ENCODE data around the gene KIAA0408.
"Not testable (repeated sequence)": the region's sequence is repeated elsewhere in the genome, so short reads cannot be mapped to it uniquely, and the experiment has no call there.

KIAA0408 gene

DNA sequence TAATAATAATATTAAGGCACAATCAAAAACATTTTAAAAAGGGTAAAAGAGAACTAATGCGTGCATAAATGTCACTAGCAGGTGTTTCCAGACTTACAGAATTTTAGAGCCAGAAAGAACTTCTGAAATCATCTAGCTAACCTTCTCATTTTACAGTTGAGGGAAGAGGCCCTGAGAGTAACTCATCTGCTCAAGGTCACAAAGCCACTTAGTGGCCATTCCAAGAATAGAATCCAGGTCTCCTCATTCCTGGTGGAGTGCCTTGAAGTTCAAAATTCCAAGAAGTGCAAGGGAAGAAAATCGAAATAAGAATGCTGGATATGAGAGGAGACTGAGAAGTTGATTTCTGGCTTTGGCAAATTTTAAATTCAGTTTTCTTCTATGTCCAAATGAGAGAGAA, 3.2 kb upstream of the KIAA0408 start:
- DNase-seq: no peak

DNA sequence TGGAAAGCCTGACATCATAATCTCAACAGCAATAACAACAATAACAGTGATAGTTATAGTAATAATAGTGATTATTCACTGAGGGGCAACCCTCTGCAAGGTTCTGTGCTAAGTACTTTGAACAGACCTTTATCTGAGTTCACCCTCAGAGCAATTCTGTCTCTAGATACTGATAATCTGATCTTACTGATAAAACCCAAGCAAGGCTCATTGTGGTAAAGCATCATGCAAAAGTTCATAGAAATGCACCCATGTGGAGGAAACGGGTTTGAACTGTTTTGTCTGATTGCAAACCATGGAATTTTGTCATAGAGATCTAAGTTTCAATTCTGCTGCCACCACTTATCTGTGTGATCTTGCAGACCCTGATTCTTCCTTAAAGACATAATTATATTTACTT, 1.3 kb upstream of the KIAA0408 start:
- no peak for DNase-seq

DNA sequence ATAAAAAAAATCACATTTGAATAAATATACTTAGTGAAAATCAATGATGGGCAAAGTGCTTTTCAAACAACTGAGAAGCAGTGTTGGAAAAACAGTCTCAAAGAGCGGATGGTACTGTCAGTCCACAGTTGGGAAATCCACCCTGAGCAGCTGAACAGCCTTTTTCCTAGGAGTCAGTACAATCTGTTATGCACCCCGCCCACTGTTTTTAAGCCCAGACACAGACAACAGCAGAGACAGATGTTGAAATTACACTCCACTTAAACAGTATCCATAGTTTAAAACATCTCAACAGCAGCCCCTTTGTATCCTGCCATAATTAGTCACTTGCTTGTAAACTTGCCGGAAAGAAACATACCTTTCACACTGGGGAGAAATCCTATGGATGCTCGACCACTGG, 372 bp downstream of the KIAA0408 start:
- no peak for DNase-seq

DNA sequence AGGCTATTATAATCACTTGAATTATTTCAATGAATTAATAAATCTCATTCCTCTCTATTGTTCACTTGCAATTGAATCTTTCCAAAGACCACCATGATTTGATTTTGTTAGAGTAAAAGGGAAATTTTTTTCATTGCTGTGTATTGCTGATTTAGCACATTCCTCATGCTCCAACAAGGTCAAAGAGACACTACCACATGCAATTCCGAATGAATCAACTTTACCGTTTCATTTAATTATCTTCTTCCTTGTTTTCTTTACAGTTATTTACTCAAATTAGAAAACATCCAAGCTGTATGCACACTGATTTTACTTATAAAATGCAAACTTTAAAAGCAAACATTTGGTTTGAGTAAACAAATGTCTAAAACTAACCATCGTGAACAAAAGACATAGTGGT, 967 bp downstream of the KIAA0408 start:
- DNase-seq: no peak

DNA sequence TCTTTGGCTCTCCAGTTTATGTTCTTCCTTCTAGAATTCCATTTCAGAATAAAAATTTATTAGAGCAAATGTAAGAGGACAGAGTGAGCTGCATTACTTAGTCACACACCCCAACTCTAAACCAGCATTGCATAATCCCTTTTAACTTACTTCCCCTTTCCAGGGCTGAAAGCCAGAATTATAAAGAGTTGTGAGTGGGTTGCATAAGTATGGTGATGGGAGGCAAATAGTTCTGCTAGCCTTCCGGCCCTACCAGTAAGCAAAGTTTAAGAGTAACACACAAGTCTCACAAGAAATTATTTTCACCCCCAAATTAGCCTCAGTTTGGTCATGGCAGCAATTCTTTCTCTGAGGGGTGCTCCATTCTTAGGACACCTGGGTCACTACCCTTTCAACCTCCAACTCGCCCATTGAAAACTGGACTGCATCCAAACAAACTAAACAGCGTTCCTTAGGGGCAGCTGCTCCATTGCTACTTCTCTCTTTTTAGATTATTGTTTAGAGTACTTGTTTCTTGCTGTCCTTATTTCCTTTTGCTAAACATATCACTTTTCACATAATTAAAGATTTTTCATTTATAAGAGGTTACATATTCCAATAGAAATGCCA, 1.6 kb downstream of the KIAA0408 start:
- peak; percentile 9 to 14 for DNase-seq

DNA sequence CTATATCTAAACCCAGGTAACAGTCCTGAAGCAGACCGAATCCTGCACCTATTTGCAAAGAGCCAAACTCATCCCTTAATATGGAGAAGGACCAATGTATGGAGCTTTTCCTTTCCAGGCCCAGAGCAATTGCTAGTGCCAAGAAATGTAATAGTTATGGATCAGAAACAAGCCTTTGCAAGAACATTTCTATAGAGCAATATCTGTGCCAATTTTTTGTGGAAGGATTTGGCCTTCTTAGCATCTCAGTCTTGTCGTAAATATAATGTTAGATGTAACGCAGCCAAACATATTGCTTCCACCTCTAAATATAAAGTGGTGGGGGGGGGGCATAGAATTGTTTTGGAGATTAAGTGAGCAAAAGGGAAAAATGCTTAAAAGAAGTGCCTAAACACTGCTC, 2.7 kb downstream of the KIAA0408 start:
- no peak for DNase-seq

DNA sequence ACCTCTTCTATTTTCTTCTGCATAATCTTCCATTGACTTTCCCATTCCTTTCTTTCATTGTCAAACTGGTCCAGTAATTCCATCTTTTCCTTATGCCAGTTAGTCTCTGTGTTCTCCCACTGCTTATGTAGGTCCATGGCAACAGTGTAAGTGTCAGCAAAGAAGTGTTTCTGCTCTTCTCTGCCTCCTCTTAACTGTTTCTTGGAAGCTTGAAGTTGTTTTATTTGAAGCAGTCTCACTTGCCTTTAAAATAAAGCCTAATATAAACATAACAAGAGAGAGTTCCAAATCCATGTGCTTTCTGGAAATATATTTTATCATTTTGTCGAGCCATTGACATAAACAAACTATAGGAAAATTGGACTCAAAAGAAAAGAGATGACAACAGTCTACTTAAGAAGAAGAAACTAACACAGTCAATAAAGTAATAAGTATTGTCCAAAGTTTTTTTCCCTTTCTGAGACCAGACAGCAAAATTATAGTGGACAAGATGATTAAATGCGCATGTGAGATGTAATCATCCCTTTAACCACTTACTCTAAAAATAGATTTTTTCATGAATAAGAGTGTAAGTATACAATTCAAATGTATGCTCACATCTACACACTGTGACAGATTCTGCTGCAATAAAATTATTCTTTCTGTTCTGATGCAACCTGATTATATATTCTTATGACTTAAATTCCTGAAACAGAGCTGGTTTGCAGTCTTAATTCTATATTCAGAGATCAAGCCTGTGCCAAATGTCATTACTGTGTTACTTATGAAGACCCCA, 5.2 kb downstream of the KIAA0408 start:
- DNase-seq: no peak

DNA sequence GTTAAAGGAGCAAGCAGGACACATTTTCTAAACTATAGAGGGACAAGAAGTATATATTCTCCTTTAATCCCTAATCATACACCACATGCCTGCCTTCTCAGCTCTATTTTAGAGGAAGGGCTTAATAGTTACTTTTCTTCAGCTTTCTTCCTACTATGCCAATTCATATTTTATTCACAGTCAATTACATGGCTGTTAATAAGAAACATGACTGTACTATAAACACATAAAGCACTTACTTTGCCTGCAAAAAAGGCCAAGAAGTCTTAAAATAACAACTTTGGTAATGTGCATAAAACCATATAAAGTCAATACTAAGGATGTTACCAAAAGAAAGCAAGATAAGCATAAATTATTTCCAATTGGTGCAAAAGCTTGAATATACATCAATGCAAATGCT, 6.4 kb downstream of the KIAA0408 start:
- no peak for DNase-seq

DNA sequence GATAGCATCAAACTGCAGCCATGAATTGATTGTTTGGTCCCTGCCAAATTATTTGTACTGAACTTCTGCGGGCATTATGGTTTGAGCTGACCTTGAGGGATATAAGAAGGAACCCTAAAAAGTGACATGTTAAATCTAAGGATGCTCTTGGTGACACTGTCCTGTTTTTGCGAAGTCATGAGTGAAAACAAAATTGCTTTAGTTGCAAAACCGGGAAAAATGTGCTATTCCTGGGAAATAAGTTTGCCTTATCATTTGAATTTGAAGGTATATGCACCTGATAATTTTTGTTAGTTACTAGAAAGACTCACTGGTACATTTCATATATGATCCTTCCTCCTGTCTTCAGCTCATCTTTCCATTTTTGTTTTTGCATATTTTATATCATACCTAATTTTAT, 7.8 kb downstream of the KIAA0408 start:
- DNase-seq: no peak

DNA sequence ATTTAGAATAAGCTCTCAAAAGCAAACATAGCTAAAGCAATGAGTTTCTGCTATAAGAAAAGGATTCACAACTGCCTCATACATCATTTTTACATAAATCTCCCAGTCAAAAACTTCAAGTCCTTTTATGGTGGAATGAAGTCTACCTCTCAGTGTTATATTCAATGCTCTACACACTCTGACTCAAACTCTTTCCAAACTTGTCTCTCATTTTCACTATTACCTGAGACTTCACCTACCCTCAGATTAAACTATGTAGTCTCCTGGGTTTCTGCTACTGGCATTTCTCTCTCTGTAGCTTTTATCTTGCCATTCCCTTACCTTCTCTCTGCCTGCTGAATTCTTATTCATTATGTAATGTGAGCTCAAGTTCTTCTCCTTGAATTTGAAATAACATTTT, 11.4 kb downstream of the KIAA0408 start:
- no peak for DNase-seq

DNA sequence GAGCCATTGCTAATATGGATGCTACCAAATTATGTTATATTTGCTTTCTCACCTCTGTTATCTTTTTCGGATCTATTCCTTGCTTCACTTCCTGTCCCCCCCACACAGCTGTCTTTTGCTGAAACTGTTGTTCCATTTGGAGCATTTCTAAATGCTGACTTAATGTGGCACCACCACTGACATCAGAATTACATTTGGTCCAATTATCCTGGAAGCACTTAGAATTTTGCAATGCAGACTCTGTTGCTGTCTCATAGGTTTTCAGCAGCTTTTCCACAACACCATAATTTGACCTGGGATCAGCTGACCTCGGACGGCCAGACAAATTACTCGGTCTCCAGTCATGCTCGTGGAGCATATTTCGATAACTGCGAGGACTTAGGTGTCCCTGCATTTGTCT, 12.8 kb downstream of the KIAA0408 start:
- no peak for DNase-seq

DNA sequence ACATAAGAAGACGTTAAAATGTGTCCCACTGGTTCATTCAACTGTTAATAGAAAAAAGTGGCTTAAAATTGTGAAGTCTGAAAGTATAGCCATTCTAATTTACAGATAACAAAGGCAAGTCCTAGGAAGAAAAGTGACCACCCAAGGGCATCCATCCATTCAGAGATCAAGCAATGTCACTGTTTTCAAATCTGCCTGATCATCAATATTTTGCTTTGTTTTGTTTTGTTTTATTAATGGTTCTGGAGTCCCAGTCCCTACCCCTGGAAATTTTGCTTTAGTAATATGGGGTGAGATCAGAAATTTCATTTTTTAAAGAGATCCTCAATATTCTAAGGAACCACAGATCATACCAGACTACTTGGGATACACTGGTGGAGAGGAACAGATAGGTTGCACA, 17.3 kb downstream of the KIAA0408 start:
- DNase-seq: no peak

DNA sequence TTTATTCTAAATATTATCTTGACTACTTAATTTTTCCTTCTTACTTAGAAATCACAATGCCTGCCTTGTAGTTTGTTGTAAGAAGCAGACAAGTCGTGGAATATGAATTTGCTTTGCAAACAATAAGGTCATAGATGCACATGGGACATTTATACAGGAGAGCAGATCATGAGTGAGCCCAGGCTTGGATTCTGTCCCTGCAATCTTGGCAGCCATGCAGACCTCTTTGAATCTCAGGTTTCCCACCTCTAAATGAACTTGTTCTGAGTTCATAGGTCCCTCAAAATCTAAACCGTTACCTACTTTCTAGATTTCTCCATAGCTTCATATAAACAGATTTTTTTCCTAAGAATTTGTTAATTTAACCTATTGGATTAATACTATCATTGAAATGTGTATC, 19.5 kb downstream of the KIAA0408 start:
- no peak for DNase-seq

DNA sequence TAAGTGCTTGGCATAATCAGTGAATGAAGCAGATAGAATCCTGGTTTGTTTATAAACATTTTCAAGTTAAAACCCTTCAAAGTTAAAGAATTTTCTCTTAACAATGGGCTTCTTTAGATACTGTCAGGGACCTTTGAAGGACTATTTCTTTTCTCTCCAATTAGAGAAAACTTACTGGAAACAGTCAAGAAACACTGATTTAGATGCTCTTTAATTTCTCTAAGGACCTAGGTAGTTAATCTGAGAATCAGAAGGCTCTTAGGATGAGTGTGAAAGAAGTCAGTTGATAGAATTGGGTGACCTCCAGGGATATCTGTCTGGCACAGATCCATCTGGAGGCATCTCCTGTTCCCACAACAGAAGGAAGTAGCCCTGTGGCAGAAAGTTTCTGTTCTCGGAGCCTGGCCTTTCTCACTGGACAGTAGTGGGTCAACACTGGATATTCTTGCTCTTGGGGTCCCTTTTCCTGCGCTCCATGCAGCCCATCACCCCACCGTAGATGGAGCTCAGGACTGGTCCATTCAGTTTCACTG, 22.5 kb downstream of the KIAA0408 start:
- DNase-seq: no peak

DNA sequence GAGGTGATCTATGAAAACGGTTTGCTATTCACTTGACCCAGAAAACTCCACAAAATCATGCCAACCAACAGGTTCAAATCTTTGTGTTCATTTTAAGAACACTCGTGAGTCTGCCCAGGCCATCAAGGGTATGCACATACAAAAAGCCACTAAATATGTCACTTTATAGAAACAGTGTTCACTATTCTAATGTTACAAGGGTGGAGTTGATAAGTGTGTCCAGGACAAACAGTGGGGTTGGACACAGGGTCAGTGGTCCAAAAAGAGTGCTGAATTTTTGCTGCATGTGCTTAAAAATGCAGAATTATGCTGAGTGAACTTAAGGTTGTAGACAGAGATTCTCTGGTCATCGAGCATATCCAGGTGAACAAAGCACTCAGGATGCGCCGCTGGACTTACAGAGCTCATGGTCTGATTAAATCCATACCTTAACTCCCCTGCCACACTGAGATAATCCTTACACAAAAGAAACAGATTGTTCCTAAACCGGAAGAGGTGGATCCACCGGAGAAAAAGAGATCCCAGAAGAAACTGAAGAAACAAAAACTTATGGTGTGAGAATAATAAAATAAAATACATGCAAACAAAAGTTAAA, 23.5 kb downstream of the KIAA0408 start:
- no peak for DNase-seq

DNA sequence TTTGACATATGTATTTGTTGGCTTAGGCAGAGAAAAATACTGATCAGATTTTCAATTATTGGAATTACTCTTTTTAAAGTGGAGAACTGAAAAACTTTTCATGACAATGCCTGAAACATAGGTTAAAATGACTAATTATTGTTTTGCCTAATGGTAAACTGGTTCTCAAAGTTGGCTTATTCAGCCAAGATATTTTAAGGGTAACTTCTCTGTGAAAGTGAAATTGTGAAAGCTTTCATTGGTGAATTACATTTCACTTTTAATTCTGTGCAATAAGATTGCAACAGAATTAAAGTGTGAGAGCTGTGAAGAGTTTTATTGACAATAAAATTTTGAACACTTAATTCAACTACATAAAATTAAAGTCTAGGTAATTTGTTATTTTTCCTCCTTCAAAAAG, 24.5 kb downstream of the KIAA0408 start:
- no peak for DNase-seq

DNA sequence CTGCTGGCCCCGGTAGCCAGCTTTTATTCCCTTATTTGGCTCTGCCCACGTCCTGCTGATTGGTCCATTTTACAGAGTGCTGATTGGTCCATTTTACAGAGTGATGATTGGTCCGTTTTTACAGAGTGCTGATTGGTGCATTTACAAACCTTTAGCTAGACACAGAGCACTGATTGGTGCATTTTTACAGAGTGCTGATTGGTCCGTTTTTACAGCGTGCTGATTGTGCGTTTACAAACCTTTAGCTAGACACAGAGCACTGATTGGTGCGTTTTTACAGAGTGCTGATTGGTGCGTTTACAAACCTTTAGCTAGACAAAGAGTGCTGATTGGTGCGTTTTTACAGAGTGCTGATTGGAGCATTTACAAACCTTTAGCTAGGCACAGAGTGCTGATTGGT, 30.6 kb downstream of the KIAA0408 start:
- not testable (repeated sequence) for DNase-seq

DNA sequence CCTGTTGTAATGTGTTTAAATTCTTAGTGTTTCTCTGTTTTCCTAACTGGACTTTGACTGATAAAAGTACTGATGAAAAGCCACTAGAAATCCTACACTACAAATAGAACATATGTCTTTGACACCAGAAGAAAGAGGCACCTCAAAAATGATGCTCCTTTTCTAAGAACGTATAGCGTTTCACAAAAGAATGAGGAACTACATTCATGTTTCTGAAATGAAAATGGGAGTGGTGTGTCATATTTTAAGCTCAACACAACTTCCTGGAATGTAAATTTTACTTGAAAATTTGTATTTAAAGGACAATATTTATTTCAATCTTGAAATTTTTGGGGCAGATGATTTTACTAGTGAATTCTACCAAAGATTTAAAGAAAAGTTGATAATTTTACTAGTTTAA, 35.3 kb downstream of the KIAA0408 start:
- no peak for DNase-seq

DNA sequence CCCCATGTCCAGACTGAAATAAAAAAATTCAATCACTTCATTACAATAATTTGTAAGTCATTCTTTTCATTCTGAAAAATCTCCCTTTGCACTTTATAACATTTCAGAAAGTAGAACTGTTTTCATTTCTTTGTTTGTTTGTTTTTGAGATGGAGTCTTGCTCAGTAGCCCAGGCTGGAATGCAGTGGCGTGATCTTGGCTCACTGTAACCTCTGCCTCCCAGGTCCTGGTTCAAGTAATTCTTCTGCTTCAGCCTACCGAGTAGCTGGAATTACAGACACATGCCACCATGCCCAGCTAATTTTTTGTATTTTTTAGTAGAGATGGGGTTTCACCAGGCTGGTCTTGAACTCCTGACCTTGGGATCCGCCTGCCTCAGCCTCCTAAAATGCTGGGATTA, 38.0 kb downstream of the KIAA0408 start:
- DNase-seq: not testable (repeated sequence)

DNA sequence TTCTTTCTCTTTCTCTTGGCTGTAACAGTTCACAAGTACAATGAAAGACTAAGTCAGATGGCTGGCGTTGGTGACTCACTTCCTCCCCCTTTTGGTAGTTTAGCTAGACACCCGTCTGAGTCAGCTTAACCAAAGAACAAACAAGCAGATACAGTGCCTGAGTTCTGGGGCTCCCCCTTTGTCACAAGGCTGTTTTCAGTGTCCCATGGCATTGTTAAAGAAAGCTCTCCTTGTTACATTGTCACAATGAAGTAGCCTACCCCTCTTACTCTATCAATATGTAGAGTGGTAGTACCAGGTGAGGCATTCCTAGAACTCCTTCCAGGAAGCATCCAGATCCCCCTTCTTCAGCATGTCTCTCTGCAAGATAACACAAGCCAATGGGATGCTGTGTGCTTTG, 38.6 kb downstream of the KIAA0408 start:
- DNase-seq: peak; percentile 73 to 78

DNA sequence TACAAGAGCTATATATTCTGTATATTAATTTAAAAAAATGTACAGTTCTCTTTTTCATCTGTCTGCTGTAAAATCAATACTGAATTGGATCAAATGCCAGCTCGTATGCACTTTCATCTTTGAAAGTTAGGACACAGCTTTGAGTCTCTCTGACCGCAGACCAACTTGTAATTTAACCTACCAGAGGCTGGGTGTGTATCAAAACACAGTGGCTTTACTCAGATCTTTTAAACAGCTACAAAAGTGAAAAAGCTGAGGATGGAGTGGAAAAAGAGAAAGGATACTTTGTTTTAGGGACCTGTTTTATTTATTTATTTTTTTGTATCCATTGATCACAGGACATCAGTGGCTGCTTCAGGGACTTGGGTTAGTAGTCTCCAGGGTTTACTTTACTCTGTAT, 44.1 kb downstream of the KIAA0408 start:
- no peak for DNase-seq

DNA sequence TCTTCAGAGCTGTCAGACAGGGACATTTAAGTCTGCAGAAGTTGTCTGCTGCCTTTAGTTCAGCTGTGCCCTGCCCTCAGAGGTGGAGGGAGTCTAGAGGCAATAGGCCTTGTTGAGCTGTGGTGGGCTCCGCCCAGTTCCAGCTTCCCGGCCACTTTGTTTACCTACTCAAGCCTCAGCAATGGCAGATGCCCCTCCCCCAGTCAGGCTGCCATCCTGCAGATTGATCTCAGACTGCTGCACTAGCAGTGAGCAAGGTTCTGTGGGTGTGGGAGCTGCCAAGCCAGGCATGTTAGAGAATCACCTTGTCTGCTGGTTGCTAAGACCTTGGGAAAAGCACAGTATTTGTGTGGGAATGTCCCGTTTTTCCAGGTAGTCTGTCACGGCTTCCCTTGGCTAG, 46.1 kb downstream of the KIAA0408 start:
- not testable (repeated sequence) for DNase-seq

DNA sequence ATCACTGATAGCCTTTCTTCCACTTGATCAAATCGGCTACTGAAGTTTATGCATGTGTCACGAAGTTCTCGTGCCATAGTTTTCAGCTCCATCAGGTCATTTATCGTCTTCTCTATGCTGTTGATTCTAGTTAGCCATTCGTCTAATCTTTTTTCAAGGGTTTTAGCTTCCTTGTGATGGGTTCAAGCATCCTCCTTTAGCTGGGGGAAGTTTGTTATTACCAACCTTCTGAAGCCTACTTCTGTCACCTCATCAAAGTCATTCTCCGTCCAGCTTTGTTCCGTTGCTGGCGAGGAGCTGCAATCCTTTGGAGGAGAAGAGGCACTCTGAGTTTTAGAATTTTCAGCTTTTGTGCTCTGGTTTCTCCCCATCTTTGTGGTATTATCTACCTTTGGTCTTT, 47.2 kb downstream of the KIAA0408 start:
- DNase-seq: not testable (repeated sequence)

Measured in CD4-positive, alpha-beta T cell treated with Interleukin-4 for 1 hour (primary cell).